ENCODE measurements around the gene MOCS1.

MOCS1 gene

GRCh38 chr6:39941138-39941537, 6.9 kb upstream of the MOCS1 start:
- no peak overlapping the region for H3K4me3 ChIP-seq (ENCODE audit: control insufficient read depth in 1 of 7, extremely low read depth in 1 of 7, insufficient read depth in 4 of 7, low read depth in 2 of 7, low read length in 6 of 7)
- H3K9me3 ChIP-seq (ENCODE audit: control extremely low read depth in 1 of 5, control insufficient read depth in 4 of 5, insufficient read depth in 2 of 5, low read depth in 1 of 5, low read length in 4 of 5) = no peaks in the 10 kb centered on the region
- no peaks in the 10 kb centered on the region for H3K36me3 ChIP-seq (ENCODE audit: control insufficient read depth in 4 of 4, insufficient read depth in 4 of 4, low read length in 3 of 4)
- POLR2A ChIA-PET = no interaction called here
- CTCF ChIA-PET = no interaction called here
- H3K27ac ChIP-seq (ENCODE audit: insufficient read depth in 1 of 2, low read depth in 1 of 2, low read length in 2 of 2, poor library complexity in 1 of 2, severe bottlenecking in 2 of 2) = no peak overlapping the region
- WGBS (ENCODE audit: insufficient coverage) = 100% methylated on average over 3 of the region's 6 CpGs
- H3K27me3 ChIP-seq (replicated peaks in 2 of 5; ENCODE audit: control insufficient read depth in 4 of 5, insufficient read depth in 5 of 5, low read length in 4 of 5) = peaks cover 0 to 7% (median 0%) of the 10 kb centered on the region in 5 experiments
- no peak for DNase-seq
- H3K4me1 ChIP-seq (ENCODE audit: control extremely low read depth in 1 of 4, control insufficient read depth in 4 of 4, insufficient read depth in 4 of 4, low read length in 3 of 4) = no peaks in the 10 kb centered on the region

- no peak overlapping the region for H3K27ac ChIP-seq (ENCODE audit: insufficient read depth in 1 of 2, low read depth in 1 of 2, low read length in 2 of 2, poor library complexity in 1 of 2, severe bottlenecking in 2 of 2)
- CTCF ChIA-PET = no interaction called here
- H3K36me3 ChIP-seq (ENCODE audit: control insufficient read depth in 4 of 4, insufficient read depth in 4 of 4, low read length in 3 of 4) = no peaks in the 10 kb centered on the region
- no peak for DNase-seq
- POLR2A ChIA-PET = no interaction called here
- peaks cover 0 to 14% (median 2%) of the 10 kb centered on the region in 5 experiments for H3K27me3 ChIP-seq (replicated peaks in 2 of 5; ENCODE audit: control insufficient read depth in 4 of 5, insufficient read depth in 5 of 5, low read length in 4 of 5)
- WGBS (ENCODE audit: insufficient coverage) = 94% methylated on average over 6 of the region's 10 CpGs
- H3K9me3 ChIP-seq (ENCODE audit: control extremely low read depth in 1 of 5, control insufficient read depth in 4 of 5, insufficient read depth in 2 of 5, low read depth in 1 of 5, low read length in 4 of 5) = no peaks in the 10 kb centered on the region
- no peak overlapping the region for H3K4me3 ChIP-seq (ENCODE audit: control insufficient read depth in 1 of 7, extremely low read depth in 1 of 7, insufficient read depth in 4 of 7, low read depth in 2 of 7, low read length in 6 of 7)
- peaks cover 2 to 10% (median 6%) of the 10 kb centered on the region in 4 experiments for H3K4me1 ChIP-seq (ENCODE audit: control extremely low read depth in 1 of 4, control insufficient read depth in 4 of 4, insufficient read depth in 4 of 4, low read length in 3 of 4)
These were observed 4.8 kb upstream of the MOCS1 start for GRCh38 chr6:39938773-39939654.

GRCh38 chr6:39937686-39938333, 3.5 kb upstream of the MOCS1 start:
- WGBS (ENCODE audit: insufficient coverage) = 100% methylated on average over 1 of the region's 3 CpGs

GRCh38 chr6:39936857-39937256, 2.6 kb upstream of the MOCS1 start:
- Histone ChIP-seq H3K27me3 (replicated peaks in 2 of 5; ENCODE audit: control insufficient read depth in 4 of 5, insufficient read depth in 5 of 5, low read length in 4 of 5) (peaks cover 0 to 17% (median 3%) of the 10 kb centered on the region in 5 experiments), H3K36me3 (ENCODE audit: control insufficient read depth in 4 of 4, insufficient read depth in 4 of 4, low read length in 3 of 4) (no peaks in the 10 kb centered on the region), H3K27ac (ENCODE audit: insufficient read depth in 1 of 2, low read depth in 1 of 2, low read length in 2 of 2, poor library complexity in 1 of 2, severe bottlenecking in 2 of 2) (no peak overlapping the region), H3K9me3 (ENCODE audit: control extremely low read depth in 1 of 5, control insufficient read depth in 4 of 5, insufficient read depth in 2 of 5, low read depth in 1 of 5, low read length in 4 of 5) (no peaks in the 10 kb centered on the region), H3K4me1 (ENCODE audit: control extremely low read depth in 1 of 4, control insufficient read depth in 4 of 4, insufficient read depth in 4 of 4, low read length in 3 of 4) (peaks cover 2 to 14% (median 8%) of the 10 kb centered on the region in 4 experiments), H3K4me3 (ENCODE audit: control insufficient read depth in 1 of 7, extremely low read depth in 1 of 7, insufficient read depth in 4 of 7, low read depth in 2 of 7, low read length in 6 of 7) (no peak overlapping the region)
- ChIA-PET POLR2A (no interaction called here), CTCF (no interaction called here)
- DNase-seq = no peak
- WGBS (ENCODE audit: insufficient coverage) = 100% methylated on average over 1 of the region's 1 CpG

More at GRCh38 chr6:39937686-39938333, 3.5 kb upstream of the MOCS1 start:
- peaks cover 2 to 14% (median 8%) of the 10 kb centered on the region in 4 experiments for H3K4me1 ChIP-seq (ENCODE audit: control extremely low read depth in 1 of 4, control insufficient read depth in 4 of 4, insufficient read depth in 4 of 4, low read length in 3 of 4)
- peaks cover 0 to 18% (median 3%) of the 10 kb centered on the region in 5 experiments for H3K27me3 ChIP-seq (replicated peaks in 2 of 5; ENCODE audit: control insufficient read depth in 4 of 5, insufficient read depth in 5 of 5, low read length in 4 of 5)
- H3K9me3 ChIP-seq (ENCODE audit: control extremely low read depth in 1 of 5, control insufficient read depth in 4 of 5, insufficient read depth in 2 of 5, low read depth in 1 of 5, low read length in 4 of 5) = no peaks in the 10 kb centered on the region
- H3K4me3 ChIP-seq (ENCODE audit: control insufficient read depth in 1 of 7, extremely low read depth in 1 of 7, insufficient read depth in 4 of 7, low read depth in 2 of 7, low read length in 6 of 7) = no peak overlapping the region
- ChIA-PET CTCF (no interaction called here), POLR2A (no interaction called here)
- no peaks in the 10 kb centered on the region for H3K36me3 ChIP-seq (ENCODE audit: control insufficient read depth in 4 of 4, insufficient read depth in 4 of 4, low read length in 3 of 4)
- H3K27ac ChIP-seq (ENCODE audit: insufficient read depth in 1 of 2, low read depth in 1 of 2, low read length in 2 of 2, poor library complexity in 1 of 2, severe bottlenecking in 2 of 2) = no peak overlapping the region
- no peak for DNase-seq

GRCh38 chr6:39935241-39935640, 979 bp upstream of the MOCS1 start:
- H3K4me3 ChIP-seq (ENCODE audit: control insufficient read depth in 1 of 7, extremely low read depth in 1 of 7, insufficient read depth in 4 of 7, low read depth in 2 of 7, low read length in 6 of 7) = no peak overlapping the region
- peaks cover 0 to 16% (median 7%) of the 10 kb centered on the region in 5 experiments for H3K27me3 ChIP-seq (replicated peaks in 2 of 5; ENCODE audit: control insufficient read depth in 4 of 5, insufficient read depth in 5 of 5, low read length in 4 of 5)
- H3K4me1 ChIP-seq (ENCODE audit: control extremely low read depth in 1 of 4, control insufficient read depth in 4 of 4, insufficient read depth in 4 of 4, low read length in 3 of 4) = peaks cover 2 to 14% (median 8%) of the 10 kb centered on the region in 4 experiments
- H3K9me3 ChIP-seq (ENCODE audit: control extremely low read depth in 1 of 5, control insufficient read depth in 4 of 5, insufficient read depth in 2 of 5, low read depth in 1 of 5, low read length in 4 of 5) = no peaks in the 10 kb centered on the region
- H3K36me3 ChIP-seq (ENCODE audit: control insufficient read depth in 4 of 4, insufficient read depth in 4 of 4, low read length in 3 of 4) = no peaks in the 10 kb centered on the region
- WGBS (ENCODE audit: insufficient coverage) = 80% methylated on average over 1 of the region's 2 CpGs
- ChIA-PET CTCF (no interaction called here), POLR2A (interaction anchor here (0.5 kb wide), 1 partner anchor 490 kb away, joined by 3 read pairs; no protein-coding TSS in a partner anchor)
- DNase-seq = no peak
- no peak overlapping the region for H3K27ac ChIP-seq (ENCODE audit: insufficient read depth in 1 of 2, low read depth in 1 of 2, low read length in 2 of 2, poor library complexity in 1 of 2, severe bottlenecking in 2 of 2)

- H3K9me3 ChIP-seq (ENCODE audit: control extremely low read depth in 1 of 5, control insufficient read depth in 4 of 5, insufficient read depth in 2 of 5, low read depth in 1 of 5, low read length in 4 of 5) = no peaks in the 10 kb centered on the region
- WGBS (ENCODE audit: insufficient coverage) = 38% methylated on average over 9 of the region's 9 CpGs
- H3K27ac ChIP-seq (ENCODE audit: insufficient read depth in 1 of 2, low read depth in 1 of 2, low read length in 2 of 2, poor library complexity in 1 of 2, severe bottlenecking in 2 of 2) = no peak overlapping the region
- peaks cover 2 to 15% (median 8%) of the 10 kb centered on the region in 4 experiments for H3K4me1 ChIP-seq (ENCODE audit: control extremely low read depth in 1 of 4, control insufficient read depth in 4 of 4, insufficient read depth in 4 of 4, low read length in 3 of 4)
- peak in 1 of 3 donors; percentile 8 for DNase-seq
- no peaks in the 10 kb centered on the region for H3K36me3 ChIP-seq (ENCODE audit: control insufficient read depth in 4 of 4, insufficient read depth in 4 of 4, low read length in 3 of 4)
- CTCF ChIA-PET = no interaction called here
- POLR2A ChIA-PET = no interaction called here
- H3K27me3 ChIP-seq (replicated peaks in 2 of 5; ENCODE audit: control insufficient read depth in 4 of 5, insufficient read depth in 5 of 5, low read length in 4 of 5) = peaks cover 0 to 16% (median 7%) of the 10 kb centered on the region in 5 experiments
- H3K4me3 ChIP-seq (ENCODE audit: control insufficient read depth in 1 of 7, extremely low read depth in 1 of 7, insufficient read depth in 4 of 7, low read depth in 2 of 7, low read length in 6 of 7) = peak overlapping the region in 5 of 7 experiments; percentile 58 to 78 (median 70)
These were observed 562 bp downstream of the MOCS1 start for GRCh38 chr6:39933669-39934130.

Measured in common myeloid progenitor, CD34-positive (primary cell).